OCI-LY1 (cell line): ENCODE results near the gene SLC7A14.

Experiments
- H2AFZ ChIP-seq: fragments of 200-600 bp; sonication (generic), shearing (Covaris generic); 2 replicates; pipeline ENCODE4 v1.6.0; 2014; ENCODE audit warnings: antibody characterized with exemption, mild to moderate bottlenecking, low read length
- H3F3A ChIP-seq: fragments of 200-600 bp; sonication (generic), shearing (Covaris generic); 2 replicates; pipeline ENCODE4 v1.6.0; 2014; ENCODE audit warnings: mild to moderate bottlenecking, antibody characterized with exemption, low read length, moderate library complexity; ENCODE audit not compliant: insufficient read depth
- H3K27ac ChIP-seq: fragments of 200-600 bp; sonication (generic); 2 replicates; pipeline ENCODE4 v1.5.1; 2014; ENCODE audit warnings: low read length, mixed run types, mild to moderate bottlenecking, low read depth; ENCODE audit not compliant: poor library complexity, severe bottlenecking
- H3K27me3 ChIP-seq: fragments of 200-600 bp; sonication (generic); 2 replicates; pipeline ENCODE4 v1.6.0; 2014; ENCODE audit warnings: antibody characterized with exemption, mild to moderate bottlenecking, low read length, moderate library complexity; ENCODE audit not compliant: insufficient read depth
- H3K36me3 ChIP-seq: fragments of 200-600 bp; sonication (generic); 2 replicates; pipeline ENCODE4 v1.6.1; 2014; ENCODE audit warnings: mild to moderate bottlenecking, antibody characterized with exemption, low read length, moderate library complexity, mixed read lengths; ENCODE audit not compliant: insufficient read depth
- H3K4me1 ChIP-seq: fragments of 200-600 bp; sonication (generic); 2 replicates; pipeline ENCODE4 v1.5.1; 2014; ENCODE audit warnings: mild to moderate bottlenecking, low read length, moderate library complexity; ENCODE audit not compliant: insufficient read depth, severe bottlenecking
- H3K4me2 ChIP-seq: fragments of 200-600 bp; sonication (generic), shearing (Covaris generic); 2 replicates; pipeline ENCODE4 v1.6.1; 2014; ENCODE audit warnings: low read length
- H3K4me3 ChIP-seq: fragments of 200-600 bp; sonication (generic); 2 replicates; pipeline ENCODE4 v1.5.1; 2014; ENCODE audit warnings: low read length, low read depth, mild to moderate bottlenecking, mixed read lengths; ENCODE audit not compliant: poor library complexity, severe bottlenecking
- H3K79me2 ChIP-seq: fragments of 200-600 bp; shearing (Covaris generic); 2 replicates; pipeline ENCODE4 v1.6.1; 2016; ENCODE audit warnings: mixed run types, low read length, mixed read lengths; ENCODE audit not compliant: insufficient read depth
- H3K9ac ChIP-seq: fragments of 200-600 bp; sonication (generic), shearing (Covaris generic); 2 replicates; pipeline ENCODE4 v1.6.1; 2014; ENCODE audit warnings: mild to moderate bottlenecking, low read length, mixed read lengths
- H3K9me2 ChIP-seq: fragments of 200-600 bp; sonication (generic), shearing (Covaris generic); 2 replicates; pipeline ENCODE4 v1.6.1; 2014; ENCODE audit warnings: low read depth, mild to moderate bottlenecking, low read length, mixed read lengths
- H3K9me3 ChIP-seq: fragments of 200-600 bp; shearing (Covaris generic); 2 replicates; pipeline ENCODE4 v1.6.1; 2014; ENCODE audit warnings: low read length, mixed read lengths
- H4K20me1 ChIP-seq: fragments of 200-600 bp; sonication (generic), shearing (Covaris generic); 2 replicates; pipeline ENCODE4 v1.6.0; 2016; ENCODE audit warnings: mild to moderate bottlenecking, low read length; ENCODE audit not compliant: insufficient read depth
- EZH2 ChIP-seq: fragments of 200-600 bp; sonication (generic), shearing (Covaris generic); IDR thresholded peaks from 2 replicates; pipeline ENCODE4 v1.8.0; 2017; ENCODE audit warnings: borderline replicate concordance, mixed run types, mild to moderate bottlenecking, antibody characterized with exemption, low read length, moderate library complexity, mixed read lengths
- TF ChIP-seq, protein P1 (sequence below): fragments of 200-600 bp; sonication (generic), shearing (Covaris generic); IDR thresholded peaks from 2 replicates; pipeline ENCODE4 v1.5.1; 2017; ENCODE audit warnings: mild to moderate bottlenecking, antibody characterized with exemption, low read length, moderate library complexity, mixed read lengths

SLC7A14 gene

DNA sequence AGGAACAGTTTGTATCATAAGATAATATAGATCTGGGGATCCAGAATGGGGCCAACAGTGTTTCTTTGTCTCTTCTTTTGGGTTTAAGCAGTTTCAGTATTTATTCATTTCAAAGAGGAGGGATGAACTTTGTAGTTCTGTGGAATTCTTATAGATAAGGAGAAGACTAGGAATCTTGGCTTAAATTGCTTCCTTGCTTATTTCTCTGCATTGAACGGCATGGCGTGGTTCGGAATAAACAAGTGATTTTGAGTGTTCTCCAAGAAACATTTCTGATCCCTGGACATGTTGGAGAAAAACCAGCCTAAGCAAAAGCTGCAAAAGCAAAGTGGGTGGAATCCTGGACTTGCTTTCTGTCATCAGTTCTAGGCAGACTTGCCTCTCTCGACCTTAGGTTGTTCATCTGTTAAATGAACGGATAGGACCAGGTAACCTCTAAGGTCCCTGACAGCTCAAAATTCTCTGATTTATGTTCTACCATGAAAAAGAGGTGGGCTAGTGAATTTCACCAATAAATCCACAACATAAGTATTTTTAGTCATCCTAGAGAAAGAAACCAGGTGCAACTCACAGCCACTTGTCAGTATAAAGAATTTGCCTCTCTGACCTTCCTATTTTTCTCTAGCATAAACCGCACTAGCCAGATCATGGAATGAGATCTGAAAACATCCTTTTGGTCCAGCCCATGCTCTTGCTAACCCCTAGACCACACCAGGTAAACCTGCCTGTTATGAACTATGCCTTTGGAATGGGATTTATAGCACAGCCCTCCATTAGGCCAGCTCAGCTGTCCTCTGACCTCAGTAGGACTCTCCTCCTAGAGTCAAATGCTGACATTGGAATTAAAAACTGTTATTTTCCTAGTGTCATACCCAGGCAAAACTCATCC, 88.4 kb downstream of the SLC7A14 start:
- no peaks in the 10 kb centered on the region for H3K4me1 ChIP-seq
- no peaks in the 10 kb centered on the region for H3K27me3 ChIP-seq
- H3K4me2 ChIP-seq: no peak overlapping the region
- H3K9me2 ChIP-seq: no peaks in the 10 kb centered on the region
- H3K4me3 ChIP-seq: no peak overlapping the region
- no peaks in the 10 kb centered on the region for H3K36me3 ChIP-seq
- no peak for TF ChIP-seq EZH2
- TF ChIP-seq, protein P1, sequence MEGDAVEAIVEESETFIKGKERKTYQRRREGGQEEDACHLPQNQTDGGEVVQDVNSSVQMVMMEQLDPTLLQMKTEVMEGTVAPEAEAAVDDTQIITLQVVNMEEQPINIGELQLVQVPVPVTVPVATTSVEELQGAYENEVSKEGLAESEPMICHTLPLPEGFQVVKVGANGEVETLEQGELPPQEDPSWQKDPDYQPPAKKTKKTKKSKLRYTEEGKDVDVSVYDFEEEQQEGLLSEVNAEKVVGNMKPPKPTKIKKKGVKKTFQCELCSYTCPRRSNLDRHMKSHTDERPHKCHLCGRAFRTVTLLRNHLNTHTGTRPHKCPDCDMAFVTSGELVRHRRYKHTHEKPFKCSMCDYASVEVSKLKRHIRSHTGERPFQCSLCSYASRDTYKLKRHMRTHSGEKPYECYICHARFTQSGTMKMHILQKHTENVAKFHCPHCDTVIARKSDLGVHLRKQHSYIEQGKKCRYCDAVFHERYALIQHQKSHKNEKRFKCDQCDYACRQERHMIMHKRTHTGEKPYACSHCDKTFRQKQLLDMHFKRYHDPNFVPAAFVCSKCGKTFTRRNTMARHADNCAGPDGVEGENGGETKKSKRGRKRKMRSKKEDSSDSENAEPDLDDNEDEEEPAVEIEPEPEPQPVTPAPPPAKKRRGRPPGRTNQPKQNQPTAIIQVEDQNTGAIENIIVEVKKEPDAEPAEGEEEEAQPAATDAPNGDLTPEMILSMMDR: no peak
- no peaks in the 10 kb centered on the region for H4K20me1 ChIP-seq
- H3K9ac ChIP-seq: no peak overlapping the region
- no peaks in the 10 kb centered on the region for H3F3A ChIP-seq
- H3K79me2 ChIP-seq: no peaks in the 10 kb centered on the region
- no peaks in the 10 kb centered on the region for H3K9me3 ChIP-seq
- H3K27ac ChIP-seq: no peak overlapping the region
- no peak overlapping the region for H2AFZ ChIP-seq

DNA sequence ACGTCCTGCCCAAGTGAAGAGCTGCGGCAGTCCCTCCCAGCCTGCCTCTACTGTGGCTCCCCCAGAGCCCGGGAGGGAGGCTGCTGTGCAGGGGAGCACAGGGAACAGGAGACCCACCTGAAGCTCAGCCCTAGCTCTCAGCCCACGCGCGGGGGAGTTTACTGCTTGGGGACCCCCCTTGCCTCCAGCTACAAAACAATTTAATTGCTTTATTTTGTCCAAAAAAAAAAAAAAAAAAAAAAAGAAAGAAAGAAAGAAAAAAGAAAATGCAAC, 89.1 kb downstream of the SLC7A14 start:
- H3K4me2 ChIP-seq: no peak overlapping the region
- H3K36me3 ChIP-seq: no peaks in the 10 kb centered on the region
- no peak overlapping the region for H3K9ac ChIP-seq
- no peaks in the 10 kb centered on the region for H3K9me2 ChIP-seq
- no peaks in the 10 kb centered on the region for H4K20me1 ChIP-seq
- no peak overlapping the region for H2AFZ ChIP-seq
- H3K27ac ChIP-seq: no peak overlapping the region
- no peak overlapping the region for H3K4me3 ChIP-seq
- H3K79me2 ChIP-seq: no peaks in the 10 kb centered on the region
- H3K4me1 ChIP-seq: no peaks in the 10 kb centered on the region
- no peaks in the 10 kb centered on the region for H3K9me3 ChIP-seq
- TF ChIP-seq, protein P1: no peak
- no peak for TF ChIP-seq EZH2
- H3K27me3 ChIP-seq: no peaks in the 10 kb centered on the region
- no peaks in the 10 kb centered on the region for H3F3A ChIP-seq

DNA sequence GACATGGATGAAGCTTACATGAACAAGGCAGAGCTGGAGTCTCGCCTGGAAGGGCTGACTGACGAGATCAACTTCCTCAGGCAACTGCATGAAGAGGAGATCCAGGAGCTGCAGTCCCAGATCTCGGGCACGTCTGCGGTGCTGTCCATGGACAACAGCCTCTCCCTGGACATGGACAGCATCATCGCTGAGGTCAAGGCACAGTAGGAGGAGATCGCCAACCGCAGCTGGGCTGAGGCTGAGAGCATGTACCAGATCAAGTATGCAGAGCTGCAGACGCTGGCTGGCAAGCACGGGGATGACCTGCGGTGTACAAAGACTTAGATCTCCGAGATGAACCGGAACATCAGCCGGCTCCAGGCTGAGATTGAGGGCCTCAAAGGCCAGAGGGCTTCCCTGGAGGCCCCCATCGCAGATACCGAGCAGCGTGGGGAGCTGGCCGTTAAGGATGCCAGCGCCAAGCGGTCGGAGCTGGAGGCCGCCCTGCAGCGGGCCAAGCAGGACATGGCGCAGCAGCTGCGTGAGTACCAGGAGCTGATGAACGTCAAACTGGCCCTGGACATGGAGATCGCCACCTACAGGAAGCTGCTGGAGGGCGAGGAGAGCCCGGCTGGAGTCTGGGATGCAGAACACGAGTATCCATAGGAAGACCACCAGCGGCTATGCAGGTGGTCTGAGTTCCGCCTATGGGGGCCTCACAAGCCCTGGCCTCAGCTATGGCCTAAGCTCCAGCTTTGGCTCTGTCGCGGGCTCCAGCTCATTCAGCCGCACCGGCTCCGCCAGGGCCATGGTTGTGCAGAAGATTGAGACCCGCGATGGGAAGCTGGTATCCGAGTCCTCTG, 89.6 kb downstream of the SLC7A14 start:
- Histone ChIP-seq H3K27me3 (no peaks in the 10 kb centered on the region), H3F3A (no peaks in the 10 kb centered on the region), H3K9me2 (no peaks in the 10 kb centered on the region), H3K27ac (no peak overlapping the region), H3K4me3 (no peak overlapping the region), H3K4me1 (no peaks in the 10 kb centered on the region), H3K4me2 (no peak overlapping the region), H3K79me2 (no peaks in the 10 kb centered on the region), H4K20me1 (no peaks in the 10 kb centered on the region), H3K9me3 (no peaks in the 10 kb centered on the region), H2AFZ (no peak overlapping the region), H3K36me3 (no peaks in the 10 kb centered on the region), H3K9ac (no peak overlapping the region)
- TF ChIP-seq, protein P1: no peak
- TF ChIP-seq EZH2: no peak
